ENCODE results near the gene SYNDIG1.

The SYNDIG1 gene

GRCh38 chr20:24473435-24474223 is 4.2 kb downstream of the SYNDIG1 start:
- DNase-seq: no peak

GRCh38 chr20:24477831-24478547 is 8.6 kb downstream of the SYNDIG1 start:
- no peak for DNase-seq

- DNase-seq: no peak
Observed at GRCh38 chr20:24478584-24478983, 9.2 kb downstream of the SYNDIG1 start.

- no peak for DNase-seq
Observed at GRCh38 chr20:24479106-24479505, 9.7 kb downstream of the SYNDIG1 start.

- DNase-seq: no peak
Observed at GRCh38 chr20:24479595-24479994, 10.2 kb downstream of the SYNDIG1 start.

GRCh38 chr20:24480509-24480908 is 11.1 kb downstream of the SYNDIG1 start:
- DNase-seq: no peak

- DNase-seq: no peak
Observed at GRCh38 chr20:24481173-24481572, 11.7 kb downstream of the SYNDIG1 start.

- no peak for DNase-seq
Observed at GRCh38 chr20:24483435-24484080, 14.1 kb downstream of the SYNDIG1 start.

GRCh38 chr20:24484081-24484450 is 14.6 kb downstream of the SYNDIG1 start:
- DNase-seq: no peak

- DNase-seq: no peak
Observed at GRCh38 chr20:24485981-24486380, 16.6 kb downstream of the SYNDIG1 start.

GRCh38 chr20:24487240-24487639 is 17.8 kb downstream of the SYNDIG1 start:
- no peak for DNase-seq

- no peak for DNase-seq
Observed at GRCh38 chr20:24487648-24488047, 18.2 kb downstream of the SYNDIG1 start.

GRCh38 chr20:24488064-24488799 is 18.8 kb downstream of the SYNDIG1 start:
- no peak for DNase-seq

- no peak for DNase-seq
Observed at GRCh38 chr20:24488800-24489175, 19.4 kb downstream of the SYNDIG1 start.

- no peak for DNase-seq
Observed at GRCh38 chr20:24489193-24489592, 19.8 kb downstream of the SYNDIG1 start.

GRCh38 chr20:24489631-24490260 is 20.3 kb downstream of the SYNDIG1 start:
- no peak for DNase-seq

GRCh38 chr20:24490598-24490997 is 21.2 kb downstream of the SYNDIG1 start:
- no peak for DNase-seq

GRCh38 chr20:24491041-24491756 is 21.8 kb downstream of the SYNDIG1 start:
- DNase-seq: no peak

- DNase-seq: no peak
Observed at GRCh38 chr20:24492031-24492607, 22.7 kb downstream of the SYNDIG1 start.

- no peak for DNase-seq
Observed at GRCh38 chr20:24492698-24493097, 23.3 kb downstream of the SYNDIG1 start.

GRCh38 chr20:24493181-24493580 is 23.8 kb downstream of the SYNDIG1 start:
- DNase-seq: no peak

Data from activated gamma-delta T cell treated with Interleukin-2 at 50 U/mL for 16 hours (primary cell).